HepG2 (cell line): ENCODE results near the gene ZACN. TPM values are rescaled to one million over a fixed set of nuclear protein-coding genes. Genes with fewer than 3 reads are reported as not detected.

Experiments
- FLYWCH1 ChIP-seq: sonication (generic); formaldehyde crosslinking; IDR thresholded peaks from 2 replicates; pipeline ENCODE4 v1.8.1; 2023; ENCODE audit warnings: mild to moderate bottlenecking, missing genetic modification reagents
- KMT2A ChIP-seq: sonication (generic); formaldehyde crosslinking; IDR thresholded peaks from 2 replicates; pipeline ENCODE4 v1.4.0; 2020; ENCODE audit warnings: missing genetic modification reagents
- RARG ChIP-seq: sonication (generic); formaldehyde crosslinking; IDR thresholded peaks from 2 replicates; pipeline ENCODE4 v1.4.0; 2020; ENCODE audit warnings: low read depth, mild to moderate bottlenecking, missing genetic modification reagents
- RFX5 ChIP-seq: IDR thresholded peaks from 2 replicates; pipeline ENCODE4 v1.6.1; 2011; ENCODE audit warnings: low read depth, low read length, improper control_type of control experiment
- TAF15 ChIP-seq: fragments of 200-400 bp; formaldehyde crosslinking; IDR thresholded peaks from one replicate; pipeline ENCODE4 v1.6.1; 2018; ENCODE audit warnings: mild to moderate bottlenecking, low read depth, low read length; ENCODE audit not compliant: poor library complexity, severe bottlenecking
- XBP1 ChIP-seq: sonication (generic); formaldehyde crosslinking; IDR thresholded peaks from 2 replicates; pipeline ENCODE4 v1.5.0; 2020; ENCODE audit warnings: missing genetic modification reagents
- ZFY ChIP-seq: sonication (generic); formaldehyde crosslinking; IDR thresholded peaks from 2 replicates; pipeline ENCODE4 v1.4.0; 2020; ENCODE audit warnings: missing genetic modification reagents
- ZMAT3 ChIP-seq: sonication (generic); formaldehyde crosslinking; conservative IDR thresholded peaks from 2 replicates; pipeline ENCODE4 v1.7.0; 2021; ENCODE audit warnings: missing genetic modification reagents
- ZNF20 ChIP-seq: sonication (generic); formaldehyde crosslinking; IDR thresholded peaks from 2 replicates; pipeline ENCODE4 v1.4.0; 2020; ENCODE audit warnings: mild to moderate bottlenecking, moderate library complexity, missing genetic modification reagents
- ZNF331 ChIP-seq: sonication (generic); formaldehyde crosslinking; IDR thresholded peaks from 2 replicates; pipeline ENCODE4 v1.4.0; 2020; ENCODE audit warnings: missing genetic modification reagents
- ZNF614 ChIP-seq: IDR thresholded peaks from 2 replicates; pipeline ENCODE4 v1.6.1; 2018; ENCODE audit warnings: missing biosample characterization, missing genetic modification reagents, inconsistent platforms, borderline replicate concordance
- polyA plus RNA-seq, 8 experiments: library from polyadenylated mRNA; depleted of rRNA in 3 of 8; stranded (reverse) in 7 of 8; unstranded in 1 of 8; fragments of >200 nt; fragmentation: Illumina TruSeq in 4 of 8; extraction: Trizol in 4 of 8; gene quantifications; 2 replicates each; pipeline versions ENCODE4 v1.2.1 to v1.2.3, GENCODE V29; 2011 to 2016; ENCODE audit warnings: low read depth in 4 of 8, missing spikeins in 1 of 8, mixed read lengths in 1 of 8; ENCODE audit not compliant: insufficient read depth in 1 of 8
- total RNA-seq, 5 experiments: library from RNA; depleted of rRNA; stranded (reverse); fragments of >200 nt; fragmentation: Illumina TruSeq; extraction: Trizol; gene quantifications; 2 replicates each; pipeline ENCODE4 v1.2.3, GENCODE V29; 2016; ENCODE audit warnings: low read depth in 1 of 5
- TF ChIP-seq, protein P1 (sequence below): sonication (generic); formaldehyde crosslinking; IDR thresholded peaks from 2 replicates; pipeline ENCODE4 v1.4.0; 2020; ENCODE audit warnings: missing genetic modification reagents
- TF ChIP-seq, protein P2 (sequence below): IDR thresholded peaks from 2 replicates; pipeline ENCODE4 v1.6.1; 2012; ENCODE audit warnings: low read length, improper control_type of control experiment
- TF ChIP-seq, protein P3 (sequence below): sonication (generic); formaldehyde crosslinking; IDR thresholded peaks from 2 replicates; pipeline ENCODE4 v1.8.1; 2023; ENCODE audit warnings: mild to moderate bottlenecking, missing genetic modification reagents, borderline replicate concordance
- TF ChIP-seq, protein P4 (sequence below): sonication (generic); formaldehyde crosslinking; IDR thresholded peaks from 2 replicates; pipeline ENCODE4 v1.5.0; 2020; ENCODE audit warnings: missing genetic modification reagents, mild to moderate bottlenecking, borderline replicate concordance
- TF ChIP-seq, protein P5 (sequence below): IDR thresholded peaks from 2 replicates; pipeline ENCODE4 v1.4.0; 2020; ENCODE audit warnings: mild to moderate bottlenecking, missing genetic modification reagents

ZACN gene
- total and polyA plus RNA-seq, 2 of the 13 experiments (the other 11 are each of a cell fraction or from before 2014, with no cell fraction given), result 0.11 to 0.15 TPM

GRCh38 chr17:76103274-76104139, 24.5 kb downstream of the ZACN start, which contains the start of gene EXOC7 (continued):
- TF ChIP-seq, protein P1, sequence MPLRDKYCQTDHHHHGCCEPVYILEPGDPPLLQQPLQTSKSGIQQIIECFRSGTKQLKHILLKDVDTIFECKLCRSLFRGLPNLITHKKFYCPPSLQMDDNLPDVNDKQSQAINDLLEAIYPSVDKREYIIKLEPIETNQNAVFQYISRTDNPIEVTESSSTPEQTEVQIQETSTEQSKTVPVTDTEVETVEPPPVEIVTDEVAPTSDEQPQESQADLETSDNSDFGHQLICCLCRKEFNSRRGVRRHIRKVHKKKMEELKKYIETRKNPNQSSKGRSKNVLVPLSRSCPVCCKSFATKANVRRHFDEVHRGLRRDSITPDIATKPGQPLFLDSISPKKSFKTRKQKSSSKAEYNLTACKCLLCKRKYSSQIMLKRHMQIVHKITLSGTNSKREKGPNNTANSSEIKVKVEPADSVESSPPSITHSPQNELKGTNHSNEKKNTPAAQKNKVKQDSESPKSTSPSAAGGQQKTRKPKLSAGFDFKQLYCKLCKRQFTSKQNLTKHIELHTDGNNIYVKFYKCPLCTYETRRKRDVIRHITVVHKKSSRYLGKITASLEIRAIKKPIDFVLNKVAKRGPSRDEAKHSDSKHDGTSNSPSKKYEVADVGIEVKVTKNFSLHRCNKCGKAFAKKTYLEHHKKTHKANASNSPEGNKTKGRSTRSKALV (CRISPR knock-in tag), result no peak
- TF ChIP-seq TAF15 (no peak), ZNF20 (CRISPR knock-in tag) (no peak), ZNF614 (no peak), ZFY (CRISPR knock-in tag) (peak; percentile 92), KMT2A (CRISPR knock-in tag) (peak; percentile 68), RARG (no peak; the same call in 1 of the 2 replicates), XBP1 (CRISPR knock-in tag) (no peak), RFX5 (no peak), FLYWCH1 (CRISPR knock-in tag) (no peak), ZMAT3 (CRISPR knock-in tag) (peak; percentile 88), ZNF331 (peak; percentile 77; the same call in 1 of the 2 replicates)
- TF ChIP-seq, protein P2, sequence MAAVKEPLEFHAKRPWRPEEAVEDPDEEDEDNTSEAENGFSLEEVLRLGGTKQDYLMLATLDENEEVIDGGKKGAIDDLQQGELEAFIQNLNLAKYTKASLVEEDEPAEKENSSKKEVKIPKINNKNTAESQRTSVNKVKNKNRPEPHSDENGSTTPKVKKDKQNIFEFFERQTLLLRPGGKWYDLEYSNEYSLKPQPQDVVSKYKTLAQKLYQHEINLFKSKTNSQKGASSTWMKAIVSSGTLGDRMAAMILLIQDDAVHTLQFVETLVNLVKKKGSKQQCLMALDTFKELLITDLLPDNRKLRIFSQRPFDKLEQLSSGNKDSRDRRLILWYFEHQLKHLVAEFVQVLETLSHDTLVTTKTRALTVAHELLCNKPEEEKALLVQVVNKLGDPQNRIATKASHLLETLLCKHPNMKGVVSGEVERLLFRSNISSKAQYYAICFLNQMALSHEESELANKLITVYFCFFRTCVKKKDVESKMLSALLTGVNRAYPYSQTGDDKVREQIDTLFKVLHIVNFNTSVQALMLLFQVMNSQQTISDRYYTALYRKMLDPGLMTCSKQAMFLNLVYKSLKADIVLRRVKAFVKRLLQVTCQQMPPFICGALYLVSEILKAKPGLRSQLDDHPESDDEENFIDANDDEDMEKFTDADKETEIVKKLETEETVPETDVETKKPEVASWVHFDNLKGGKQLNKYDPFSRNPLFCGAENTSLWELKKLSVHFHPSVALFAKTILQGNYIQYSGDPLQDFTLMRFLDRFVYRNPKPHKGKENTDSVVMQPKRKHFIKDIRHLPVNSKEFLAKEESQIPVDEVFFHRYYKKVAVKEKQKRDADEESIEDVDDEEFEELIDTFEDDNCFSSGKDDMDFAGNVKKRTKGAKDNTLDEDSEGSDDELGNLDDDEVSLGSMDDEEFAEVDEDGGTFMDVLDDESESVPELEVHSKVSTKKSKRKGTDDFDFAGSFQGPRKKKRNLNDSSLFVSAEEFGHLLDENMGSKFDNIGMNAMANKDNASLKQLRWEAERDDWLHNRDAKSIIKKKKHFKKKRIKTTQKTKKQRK, result no peak
- TF ChIP-seq, protein P3, sequence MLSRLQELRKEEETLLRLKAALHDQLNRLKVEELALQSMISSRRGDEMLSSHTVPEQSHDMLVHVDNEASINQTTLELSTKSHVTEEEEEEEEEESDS (CRISPR knock-in tag), result no peak
- TF ChIP-seq, protein P4, sequence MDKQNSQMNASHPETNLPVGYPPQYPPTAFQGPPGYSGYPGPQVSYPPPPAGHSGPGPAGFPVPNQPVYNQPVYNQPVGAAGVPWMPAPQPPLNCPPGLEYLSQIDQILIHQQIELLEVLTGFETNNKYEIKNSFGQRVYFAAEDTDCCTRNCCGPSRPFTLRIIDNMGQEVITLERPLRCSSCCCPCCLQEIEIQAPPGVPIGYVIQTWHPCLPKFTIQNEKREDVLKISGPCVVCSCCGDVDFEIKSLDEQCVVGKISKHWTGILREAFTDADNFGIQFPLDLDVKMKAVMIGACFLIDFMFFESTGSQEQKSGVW (CRISPR knock-in tag), result no peak
- TF ChIP-seq, protein P5, sequence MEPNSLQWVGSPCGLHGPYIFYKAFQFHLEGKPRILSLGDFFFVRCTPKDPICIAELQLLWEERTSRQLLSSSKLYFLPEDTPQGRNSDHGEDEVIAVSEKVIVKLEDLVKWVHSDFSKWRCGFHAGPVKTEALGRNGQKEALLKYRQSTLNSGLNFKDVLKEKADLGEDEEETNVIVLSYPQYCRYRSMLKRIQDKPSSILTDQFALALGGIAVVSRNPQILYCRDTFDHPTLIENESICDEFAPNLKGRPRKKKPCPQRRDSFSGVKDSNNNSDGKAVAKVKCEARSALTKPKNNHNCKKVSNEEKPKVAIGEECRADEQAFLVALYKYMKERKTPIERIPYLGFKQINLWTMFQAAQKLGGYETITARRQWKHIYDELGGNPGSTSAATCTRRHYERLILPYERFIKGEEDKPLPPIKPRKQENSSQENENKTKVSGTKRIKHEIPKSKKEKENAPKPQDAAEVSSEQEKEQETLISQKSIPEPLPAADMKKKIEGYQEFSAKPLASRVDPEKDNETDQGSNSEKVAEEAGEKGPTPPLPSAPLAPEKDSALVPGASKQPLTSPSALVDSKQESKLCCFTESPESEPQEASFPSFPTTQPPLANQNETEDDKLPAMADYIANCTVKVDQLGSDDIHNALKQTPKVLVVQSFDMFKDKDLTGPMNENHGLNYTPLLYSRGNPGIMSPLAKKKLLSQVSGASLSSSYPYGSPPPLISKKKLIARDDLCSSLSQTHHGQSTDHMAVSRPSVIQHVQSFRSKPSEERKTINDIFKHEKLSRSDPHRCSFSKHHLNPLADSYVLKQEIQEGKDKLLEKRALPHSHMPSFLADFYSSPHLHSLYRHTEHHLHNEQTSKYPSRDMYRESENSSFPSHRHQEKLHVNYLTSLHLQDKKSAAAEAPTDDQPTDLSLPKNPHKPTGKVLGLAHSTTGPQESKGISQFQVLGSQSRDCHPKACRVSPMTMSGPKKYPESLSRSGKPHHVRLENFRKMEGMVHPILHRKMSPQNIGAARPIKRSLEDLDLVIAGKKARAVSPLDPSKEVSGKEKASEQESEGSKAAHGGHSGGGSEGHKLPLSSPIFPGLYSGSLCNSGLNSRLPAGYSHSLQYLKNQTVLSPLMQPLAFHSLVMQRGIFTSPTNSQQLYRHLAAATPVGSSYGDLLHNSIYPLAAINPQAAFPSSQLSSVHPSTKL, result 0 out of 2 replicates have a peak, but pooled peaks have one; percentile 47
